DMS153 (cell line): ENCODE measurements around the gene AKIP1.
"Not testable (repeated sequence)": the region's sequence is repeated elsewhere in the genome, so short reads cannot be mapped to it uniquely, and the experiment has no call there.

Experiments
- DNase-seq: peaks from one replicate; lab custom pipeline; 2025; lab: John Stamatoyannopoulos, UW

Gene AKIP1

GRCh38 chr11:8917157-8917825 is 6.3 kb downstream of the AKIP1 start:
- DNase-seq = no peak

DNA sequence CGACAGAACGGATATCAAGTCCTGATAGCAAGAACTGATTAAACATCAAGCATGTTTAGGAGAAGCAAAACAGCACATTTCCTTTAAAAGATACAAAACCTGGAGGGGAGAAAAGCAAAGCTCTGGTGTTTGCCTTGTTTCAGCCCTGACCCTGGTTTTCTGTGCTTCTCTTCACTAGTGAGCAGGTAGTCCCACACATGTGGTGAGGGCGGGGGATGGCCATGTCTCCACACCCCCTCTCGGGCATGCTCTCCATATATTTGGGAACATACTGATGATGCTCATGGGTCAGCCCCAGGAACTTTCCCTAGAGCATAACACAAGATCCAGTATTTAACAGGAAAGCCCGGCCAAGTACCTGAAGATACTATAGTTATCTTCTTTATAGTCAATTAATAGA is 11.7 kb downstream of the AKIP1 start:
- DNase-seq = no peak

GRCh38 chr11:8925711-8926110 is 14.7 kb downstream of the AKIP1 start:
- DNase-seq = no peak

DNA sequence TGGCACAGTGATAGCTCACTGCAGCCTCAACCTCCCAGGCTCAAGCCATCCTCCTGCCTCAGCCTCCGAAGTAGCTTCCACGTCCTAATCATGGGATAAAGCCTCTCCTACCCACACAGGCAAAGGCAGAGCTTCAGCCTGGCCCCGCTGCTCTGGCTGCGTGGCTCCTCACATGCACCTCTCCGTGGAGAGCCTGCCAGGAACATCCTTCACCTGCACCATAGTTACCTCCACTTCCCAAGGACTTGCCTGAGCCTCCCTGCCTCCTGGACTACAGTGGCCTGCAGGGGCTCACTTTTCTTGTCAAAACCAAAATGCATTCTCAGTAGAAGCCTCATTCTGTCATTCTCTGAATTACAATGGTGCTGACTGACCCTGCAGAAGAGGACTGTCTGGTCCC is 15.2 kb downstream of the AKIP1 start:
- DNase-seq = no peak

DNA sequence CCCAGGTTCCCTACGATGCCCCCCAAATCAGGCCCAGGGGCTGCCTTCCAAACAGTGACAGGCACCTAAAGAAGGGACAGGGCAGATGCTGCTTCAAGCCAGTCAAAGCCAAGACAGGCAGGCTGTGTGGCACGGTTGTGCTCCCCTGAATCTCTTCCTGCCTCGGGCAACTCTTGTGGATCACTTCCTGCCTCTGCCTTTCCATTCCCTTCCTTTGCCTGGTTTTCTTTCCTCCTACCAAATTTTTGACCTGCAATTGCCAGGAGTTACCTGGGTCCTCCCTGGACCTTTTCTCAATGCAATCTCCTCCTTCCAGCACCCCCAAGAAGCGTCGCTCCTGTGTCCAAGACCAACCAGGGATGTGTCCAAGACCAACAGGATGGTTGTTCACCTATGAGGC is 16.2 kb downstream of the AKIP1 start:
- DNase-seq = no peak

- DNase-seq = no peak
Measured at GRCh38 chr11:8928205-8928604, 17.2 kb downstream of the AKIP1 start.

DNA sequence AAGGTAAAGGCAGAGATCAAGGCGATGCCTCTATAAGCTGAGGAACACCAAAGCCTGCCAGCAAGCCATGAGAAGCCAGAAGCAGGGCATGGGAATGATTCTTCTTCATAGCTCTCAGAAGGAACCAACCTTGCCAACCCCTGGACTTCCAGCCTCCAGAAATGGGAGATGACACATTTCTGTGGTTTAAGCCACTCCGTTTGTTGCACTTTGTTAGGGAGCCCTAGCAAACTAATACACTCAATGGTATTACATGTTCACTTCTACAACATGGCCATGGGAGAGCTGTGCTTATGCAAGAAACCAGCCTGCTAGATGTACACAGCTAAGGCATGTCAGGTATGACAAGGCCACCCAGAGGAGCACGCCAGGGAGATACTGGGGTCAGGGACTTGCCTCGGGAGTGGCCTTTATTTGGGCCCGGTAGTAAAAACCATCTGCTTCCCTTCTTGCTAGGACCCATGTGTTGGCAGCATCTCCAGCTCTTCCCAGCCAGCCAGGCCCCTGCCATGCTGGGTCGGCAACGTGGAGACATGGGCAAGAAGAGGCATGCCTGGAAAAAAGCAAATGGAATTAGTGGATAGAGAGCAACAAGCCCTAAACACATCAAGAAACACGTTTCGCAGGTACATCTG is 18.1 kb downstream of the AKIP1 start:
- no peak for DNase-seq

- DNase-seq = no peak
Measured at GRCh38 chr11:8930456-8931175, 19.6 kb downstream of the AKIP1 start.

GRCh38 chr11:8932564-8933180 is 21.7 kb downstream of the AKIP1 start, which contains the start of gene C11orf16:
C11orf16 (minus strand) TSS chr11:8932947; CDS start chr11:8932308, 639 bp downstream.
- DNase-seq = peak; percentile 63

GRCh38 chr11:8933931-8934330 is 22.9 kb downstream of the AKIP1 start:
- no peak for DNase-seq

DNA sequence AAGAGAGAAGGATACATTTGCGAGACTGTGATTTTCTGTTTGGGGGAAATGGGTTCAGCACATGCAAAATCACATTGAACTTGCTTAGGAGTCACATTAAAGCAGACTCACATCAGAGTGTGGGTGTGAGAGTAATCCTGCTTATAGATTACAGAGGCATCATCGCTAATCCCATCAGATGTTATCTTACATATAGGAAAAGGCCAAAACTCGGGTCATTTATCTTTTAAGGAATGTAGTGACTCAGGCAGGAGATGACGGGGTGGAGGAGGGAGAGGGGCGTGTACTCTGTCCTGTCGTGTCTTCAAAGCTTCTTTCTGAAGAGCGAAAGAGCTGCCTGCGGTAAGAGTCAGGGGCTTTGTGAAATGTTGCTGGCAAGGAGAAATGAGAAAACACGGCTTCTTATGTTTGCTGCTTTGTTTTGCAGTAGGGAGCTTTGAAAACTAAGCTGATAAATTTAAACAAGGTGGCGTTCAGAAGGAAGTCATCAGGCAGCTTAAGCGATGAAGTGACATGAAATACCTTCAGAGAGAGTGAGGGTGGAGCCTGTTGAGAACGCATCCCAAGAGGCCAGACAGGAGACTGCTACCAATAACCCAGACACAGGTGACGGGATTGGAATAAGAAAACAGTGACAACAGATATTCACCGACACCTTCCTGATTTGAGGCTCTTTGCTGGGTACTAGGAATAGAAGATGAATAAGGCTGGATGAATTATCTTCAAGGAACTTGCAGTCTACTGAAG is 23.9 kb downstream of the AKIP1 start:
- DNase-seq = no peak

GRCh38 chr11:8935789-8936188 is 24.8 kb downstream of the AKIP1 start:
- DNase-seq = not testable (repeated sequence)

- DNase-seq = no peak
Measured at GRCh38 chr11:8937159-8937558, 26.2 kb downstream of the AKIP1 start.

DNA sequence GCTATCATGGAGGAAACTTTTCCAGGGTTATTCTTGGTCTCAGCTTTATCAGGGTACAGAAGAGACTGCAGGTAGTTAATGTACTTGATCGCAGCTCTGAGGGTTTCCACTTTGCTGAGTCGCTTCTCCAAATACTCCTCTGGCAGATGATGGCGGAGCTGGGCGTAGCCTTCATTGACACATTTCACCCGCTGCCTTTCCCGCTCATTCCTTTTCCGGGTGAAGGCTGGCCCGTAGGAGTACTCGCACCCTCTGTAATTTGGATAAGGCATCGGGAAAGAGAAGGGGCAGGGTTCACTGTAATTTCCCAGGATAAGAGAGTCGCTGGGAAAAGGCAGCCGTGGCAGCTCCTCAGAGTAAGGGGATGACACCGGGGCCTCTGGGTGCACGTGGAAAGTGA is 26.7 kb downstream of the AKIP1 start:
- DNase-seq = no peak

DNA sequence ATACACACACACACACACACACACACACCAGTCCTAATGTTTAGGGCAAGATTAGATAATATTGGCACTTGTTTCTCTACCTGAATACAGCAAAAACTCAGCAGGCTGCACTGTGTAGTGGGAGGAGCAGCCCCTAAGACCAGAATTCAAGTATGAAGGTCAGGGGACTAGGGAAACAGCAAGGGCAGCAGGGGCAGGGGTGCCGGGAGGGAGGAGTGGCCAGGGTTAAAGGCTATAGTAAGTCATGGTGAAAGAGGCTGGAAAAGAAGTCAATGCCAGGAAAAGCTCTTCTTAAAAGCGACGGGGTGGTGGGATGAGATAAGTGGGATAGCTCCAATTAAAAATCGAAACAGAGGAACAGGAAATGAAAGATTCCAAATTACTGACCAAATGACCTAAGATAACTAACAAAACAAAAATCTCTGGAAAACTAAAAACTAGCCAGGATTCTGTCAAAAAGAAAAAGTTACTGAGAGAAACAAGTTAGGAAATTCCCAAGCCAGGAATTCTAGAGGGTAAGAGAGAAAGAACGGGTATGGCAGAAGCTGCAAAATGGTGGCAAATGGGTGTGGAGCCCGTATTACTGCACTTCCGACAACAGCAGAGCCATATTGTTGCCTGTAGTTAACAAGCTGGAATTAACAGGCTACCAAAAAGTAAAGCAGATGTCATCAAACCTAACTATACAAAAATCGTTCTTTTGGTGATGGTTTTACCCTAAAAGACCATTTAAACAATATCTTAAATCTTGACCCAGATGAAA is 30.5 kb downstream of the AKIP1 start:
- DNase-seq = no peak

DNA sequence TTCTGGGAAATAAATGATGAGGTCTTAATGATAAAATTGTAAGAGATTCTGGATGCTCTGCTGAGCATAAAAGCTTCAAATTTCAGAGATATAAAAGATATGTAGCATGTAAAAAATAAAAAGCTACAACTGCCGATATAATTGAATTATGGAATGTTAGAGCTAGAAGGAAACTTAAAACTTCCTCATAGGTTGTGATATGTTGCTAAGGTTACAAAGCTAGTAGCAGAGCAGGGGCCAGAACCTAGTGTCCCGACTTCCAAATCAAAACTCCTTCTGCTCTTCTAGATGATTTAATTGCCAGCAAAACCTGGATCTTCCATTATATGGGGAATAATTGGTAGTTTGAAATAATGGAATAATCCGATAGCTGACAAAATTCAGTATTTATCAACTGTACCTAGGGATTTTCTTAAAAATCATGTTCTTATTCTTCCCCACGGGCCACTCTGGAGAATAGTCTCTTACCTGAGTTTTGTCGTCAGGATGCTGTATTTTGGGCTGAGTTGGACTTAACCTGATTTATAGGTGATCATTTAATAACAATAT is 31.6 kb downstream of the AKIP1 start, which contains the start of gene ASCL3:
TSS of gene ASCL3 (minus strand) at position 499 of the 549 bp plus-strand sequence. CDS start 4,855 bp downstream, outside the sequence.
- no peak for DNase-seq

- DNase-seq = no peak
Measured at GRCh38 chr11:8947230-8947943, 36.4 kb downstream of the AKIP1 start.

DNA sequence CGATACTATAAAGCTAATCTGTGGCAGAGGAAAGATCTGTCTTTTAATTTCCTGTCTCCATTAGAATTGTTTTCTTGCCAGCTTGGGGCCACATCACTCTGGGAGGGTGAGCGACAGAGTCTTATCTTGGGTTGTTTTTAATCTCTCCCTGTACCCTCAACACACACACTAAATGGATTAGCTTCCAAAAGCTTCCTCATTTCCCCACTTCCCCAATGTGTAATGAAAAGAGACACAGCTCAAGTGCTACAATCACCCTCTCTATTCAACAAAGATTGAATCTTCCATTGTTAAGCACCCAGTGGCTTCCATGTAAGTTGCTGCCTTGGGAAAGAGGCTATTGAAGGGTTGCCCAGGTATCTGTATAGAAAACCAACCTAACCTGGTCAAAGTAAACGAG is 37.9 kb downstream of the AKIP1 start:
- DNase-seq = peak; percentile 73

DNA sequence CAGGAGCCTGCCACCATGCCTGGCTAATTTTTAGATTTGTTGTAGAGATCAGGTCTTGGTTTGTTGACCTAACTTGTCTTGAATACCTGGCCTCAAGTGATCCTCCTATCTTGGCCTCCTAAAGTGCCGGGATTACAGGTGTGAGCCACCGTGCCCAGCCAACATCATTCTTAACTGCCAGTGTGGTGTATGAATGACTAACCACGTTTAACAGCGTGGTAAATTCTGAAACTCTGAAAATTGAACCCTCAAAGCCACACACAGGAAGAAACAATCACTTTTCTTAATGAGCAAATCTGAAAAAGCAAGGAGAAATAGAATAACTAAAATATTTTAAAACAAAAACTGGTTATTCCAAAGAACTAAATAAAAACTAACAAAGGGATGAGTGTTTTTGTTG is 45.9 kb downstream of the AKIP1 start:
- DNase-seq = no peak

GRCh38 chr11:8959546-8960166 is 48.7 kb downstream of the AKIP1 start:
- peak; percentile 33 for DNase-seq
